ENCODE results near the gene MRLN.

GRCh38 chr10:59708816-59709394 is 44.4 kb downstream of the MRLN start:
- TF ChIP-seq CTCF (optimal IDR thresholded peaks at IDR 0.05 in 1 of 3, IDR thresholded peaks at IDR 0.05 in 1 of 3, conservative IDR thresholded peaks at IDR 0.05 in 1 of 3; ENCODE audit: extremely low read depth in 1 of 3, insufficient read depth in 2 of 3, low read length in 3 of 3) (no peak), EZH2 (IDR thresholded peaks at IDR 0.05; ENCODE audit: low read length) (no peak)
